ENCODE results near the gene ZCRB1. TPM values are rescaled to one million over a fixed set of nuclear protein-coding genes. Genes with fewer than 3 reads are reported as not detected.
"Not testable (repeated sequence)": the region's sequence is repeated elsewhere in the genome, so short reads cannot be mapped to it uniquely, and the experiment has no call there.

The ZCRB1 gene
- total RNA-seq, 1 donor = 40.2 TPM

GRCh38 chr12:42343721-42344120 lies 17.8 kb upstream of the ZCRB1 start:
- no peak for DNase-seq (ENCODE audit: low read depth)
- TF ChIP-seq CTCF (IDR thresholded peaks at IDR 0.05; ENCODE audit: insufficient read depth, low read depth, low read length) = no peak

GRCh38 chr12:42342028-42342427 lies 16.1 kb upstream of the ZCRB1 start:
- H3K4me3 ChIP-seq (ENCODE audit: low read depth, low read length) = no peak overlapping the region
- TF ChIP-seq CTCF (IDR thresholded peaks at IDR 0.05; ENCODE audit: insufficient read depth, low read depth, low read length) = no peak
- no peak for DNase-seq (ENCODE audit: low read depth)

More at GRCh38 chr12:42343721-42344120, 17.8 kb upstream of the ZCRB1 start:
- H3K4me3 ChIP-seq (ENCODE audit: low read depth, low read length) = no peak overlapping the region

- no peak for DNase-seq (ENCODE audit: low read depth)
- TF ChIP-seq CTCF (IDR thresholded peaks at IDR 0.05; ENCODE audit: insufficient read depth, low read depth, low read length) = no peak
- H3K4me3 ChIP-seq (ENCODE audit: low read depth, low read length) = no peak overlapping the region
Observed at GRCh38 chr12:42338280-42338679, 12.4 kb upstream of the ZCRB1 start.

- DNase-seq (ENCODE audit: low read depth) = no peak
- TF ChIP-seq CTCF (IDR thresholded peaks at IDR 0.05; ENCODE audit: insufficient read depth, low read depth, low read length) = no peak
- no peak overlapping the region for H3K4me3 ChIP-seq (ENCODE audit: low read depth, low read length)
Observed at GRCh38 chr12:42336286-42336685, 10.4 kb upstream of the ZCRB1 start.

- DNase-seq (ENCODE audit: low read depth) = peak; percentile 63
- H3K4me3 ChIP-seq (ENCODE audit: low read depth, low read length) = no peak overlapping the region
- peak; percentile 60 for TF ChIP-seq CTCF (IDR thresholded peaks at IDR 0.05; ENCODE audit: insufficient read depth, low read depth, low read length)
Observed at GRCh38 chr12:42332301-42333285, 6.7 kb upstream of the ZCRB1 start.

GRCh38 chr12:42330097-42330496 lies 4.2 kb upstream of the ZCRB1 start:
- DNase-seq (ENCODE audit: low read depth); H3K4me3 ChIP-seq (ENCODE audit: low read depth, low read length): not testable (repeated sequence)

- no peak for DNase-seq (ENCODE audit: low read depth)
Observed at GRCh38 chr12:42327227-42327590, 1.3 kb upstream of the ZCRB1 start.

More at GRCh38 chr12:42327227-42327590, 1.3 kb upstream of the ZCRB1 start:
- H3K4me3 ChIP-seq (ENCODE audit: low read depth, low read length) = peak overlapping the region; percentile 89
- no peak for TF ChIP-seq CTCF (IDR thresholded peaks at IDR 0.05; ENCODE audit: insufficient read depth, low read depth, low read length)

Data from fibroblast of villous mesenchyme (primary cell).